Gastroesophageal sphincter (tissue), 4 donors: ENCODE results near the gene MAPT. TPM values are rescaled to one million over a fixed set of nuclear protein-coding genes. Genes with fewer than 3 reads are reported as not detected.

Source experiments
- ATAC-seq: fragments of 150-250 bp; one replicate; pipeline ENCODE4 v1.9.1; 2016; ENCODE audit warnings: mild to moderate bottlenecking, moderate library complexity
- H3K27ac ChIP-seq, 4 donors: fragments of 200-600 bp; sonication (generic) in 3 of 4; 1 replicate in 3 of 4; 2 replicates in 1 of 4; pipeline ENCODE4 v1.5.1; 2016 to 2019
- H3K27me3 ChIP-seq: fragments of 200-600 bp; sonication (generic); one replicate; pipeline ENCODE4 v1.5.1; 2019
- H3K36me3 ChIP-seq, 2 donors: fragments of 200-600 bp; sonication (generic); one replicate each; pipeline ENCODE4 v1.5.1; 2019; ENCODE audit warnings: control low read depth in 1 of 2
- H3K4me1 ChIP-seq, 3 donors: fragments of 200-600 bp; sonication (generic); 1 replicate in 2 of 3; 2 replicates in 1 of 3; pipeline ENCODE4 v1.5.1; 2016 to 2019; ENCODE audit warnings: control low read depth in 2 of 3
- H3K4me3 ChIP-seq, 2 donors: fragments of 200-600 bp; sonication (generic); one replicate each; pipeline ENCODE4 v1.5.1; 2019; ENCODE audit warnings: mild to moderate bottlenecking in 1 of 2, moderate library complexity in 1 of 2
- H3K9me3 ChIP-seq, 3 donors: fragments of 200-600 bp; sonication (generic); one replicate each; pipeline ENCODE4 v1.5.1; 2017 to 2019; ENCODE audit warnings: control low read depth in 2 of 3
- CTCF ChIP-seq, 4 experiments: fragments of 200-600 bp in 2 of 4; fragments of 450-650 bp in 2 of 4; sonication (generic) in 1 of 4; IDR thresholded peaks; one replicate each; pipeline ENCODE4 v1.5.1; 2017 to 2019; ENCODE audit warnings: antibody characterized with exemption in 4 of 4, mild to moderate bottlenecking in 2 of 4, moderate library complexity in 2 of 4
- EP300 ChIP-seq: sonication (generic); formaldehyde crosslinking; IDR thresholded peaks from one replicate; pipeline ENCODE4 v1.6.1; 2017; ENCODE audit warnings: antibody characterized with exemption, mild to moderate bottlenecking
- POLR2A ChIP-seq, 2 donors: fragments of 450-650 bp; IDR thresholded peaks; one replicate each; pipeline ENCODE4 v1.6.1; 2017; ENCODE audit warnings: antibody characterized with exemption in 2 of 2, mild to moderate bottlenecking in 2 of 2, moderate library complexity in 1 of 2
- POLR2AphosphoS5 ChIP-seq: sonication (generic); formaldehyde crosslinking; IDR thresholded peaks from one replicate; pipeline ENCODE4 v1.6.1; 2017; ENCODE audit warnings: antibody characterized with exemption
- WGBS, 2 donors: methylation state at CpG; one replicate each; pipeline ENCODE4 v1.1.5; 2018; ENCODE audit warnings: low coverage in 1 of 2; 5-methylcytosine and 5-hydroxymethylcytosine counted together
- total RNA-seq, 4 donors: library from RNA; depleted of rRNA; stranded (reverse); fragments of >200 nt; gene quantifications; one replicate each; pipeline ENCODE4 v1.1.0, GENCODE V29; 2016

Gene MAPT
- total RNA-seq, 4 donors from 2014 or later = 3.4 to 12.2 (median 8.5) TPM

GRCh38 chr17:45950888-45951287 is 56.5 kb downstream of the MAPT start:
- no peak for ATAC-seq

GRCh38 chr17:45951403-45951802 is 57.0 kb downstream of the MAPT start:
- TF ChIP-seq POLR2AphosphoS5 (no peak), CTCF (IDR thresholded peaks at IDR 0.05) (no peak), EP300 (no peak), POLR2A (IDR thresholded peaks at IDR 0.05) (no peak)

More at GRCh38 chr17:45950888-45951287, 56.5 kb downstream of the MAPT start:
- no peaks in the 10 kb centered on the region for H3K9me3 ChIP-seq
- H3K27ac ChIP-seq = no peak overlapping the region
- H3K27me3 ChIP-seq = peaks cover 27% of the 10 kb centered on the region
- no peaks in the 10 kb centered on the region for H3K36me3 ChIP-seq
- peaks cover 0 to 22% (median 5%) of the 10 kb centered on the region in 3 donors for H3K4me1 ChIP-seq
- no peak overlapping the region for H3K4me3 ChIP-seq
- TF ChIP-seq CTCF (IDR thresholded peaks at IDR 0.05) (no peak), POLR2AphosphoS5 (no peak), EP300 (no peak), POLR2A (IDR thresholded peaks at IDR 0.05) (no peak)
- WGBS, 2 donors = 53 to 96% methylated on average over 4 of the region's 8 CpGs

DNA sequence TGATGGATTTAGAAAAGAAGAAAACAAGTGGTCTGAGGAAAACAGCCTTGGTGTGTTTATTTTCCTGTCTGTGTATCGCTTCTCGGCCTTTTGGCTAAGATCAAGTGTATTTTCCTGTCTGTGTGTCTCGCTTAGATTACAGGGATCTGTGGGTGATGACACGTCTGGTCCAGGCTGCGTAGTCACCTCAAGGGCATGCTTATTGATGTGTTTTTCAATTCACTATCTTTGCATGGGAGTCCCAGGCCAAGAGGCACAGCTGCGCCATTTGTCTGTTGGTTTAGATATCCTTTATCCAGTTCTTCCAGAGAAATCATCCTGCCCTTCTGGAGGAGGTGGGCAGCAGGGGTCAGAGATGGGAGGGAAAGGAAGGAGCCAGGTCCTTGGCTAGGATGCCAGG is 57.6 kb downstream of the MAPT start:
- peaks cover 27% of the 10 kb centered on the region for H3K27me3 ChIP-seq
- no peak overlapping the region for H3K27ac ChIP-seq
- no peak overlapping the region for H3K4me3 ChIP-seq
- WGBS, 2 donors = 71 to 83% methylated on average over 4 to 6 of the region's 6 CpGs
- H3K4me1 ChIP-seq = peaks cover 0 to 19% (median 5%) of the 10 kb centered on the region in 3 donors
- H3K36me3 ChIP-seq = no peaks in the 10 kb centered on the region
- H3K9me3 ChIP-seq = no peaks in the 10 kb centered on the region
- no peak for ATAC-seq
- TF ChIP-seq CTCF (IDR thresholded peaks at IDR 0.05) = no peak
- no peak for TF ChIP-seq POLR2AphosphoS5
- no peak for TF ChIP-seq POLR2A (IDR thresholded peaks at IDR 0.05)
- no peak for TF ChIP-seq EP300

More at GRCh38 chr17:45951403-45951802, 57.0 kb downstream of the MAPT start:
- Histone ChIP-seq H3K27me3 (peaks cover 27% of the 10 kb centered on the region), H3K4me3 (no peak overlapping the region), H3K4me1 (peaks cover 0 to 22% (median 5%) of the 10 kb centered on the region in 3 donors), H3K36me3 (no peaks in the 10 kb centered on the region), H3K9me3 (no peaks in the 10 kb centered on the region), H3K27ac (no peak overlapping the region)
- 53 to 62% methylated on average over 7 to 8 of the region's 10 CpGs for WGBS, 2 donors
- ATAC-seq = no peak

DNA sequence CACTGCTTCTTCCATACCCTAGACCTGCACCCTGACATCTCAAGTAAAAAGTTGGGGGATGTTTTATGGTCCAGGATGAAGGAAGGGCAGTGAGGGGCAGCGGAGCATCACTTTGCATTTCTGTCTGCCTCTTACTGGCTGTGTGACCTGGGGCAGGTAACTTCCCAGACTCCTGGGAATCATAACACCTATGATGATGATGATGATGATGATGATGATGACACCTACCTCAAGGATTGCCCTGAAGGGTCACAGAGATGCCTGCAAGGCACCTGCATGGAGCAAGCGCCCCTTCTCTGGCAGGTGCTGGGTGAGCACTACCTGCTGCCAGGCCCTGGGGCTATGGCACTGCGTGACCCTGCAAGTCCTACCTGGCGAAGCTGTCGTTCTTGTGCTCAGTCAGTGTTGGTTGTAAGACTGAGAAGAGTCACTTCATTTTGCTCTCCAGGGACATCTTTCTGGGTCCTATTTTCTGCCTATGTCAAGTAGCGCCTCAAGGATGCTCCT is 58.5 kb downstream of the MAPT start:
- ATAC-seq = no peak
- WGBS, 2 donors = 100% methylated on average over 1 of the region's 6 CpGs

More for the DNA sequence above, 58.5 kb downstream of the MAPT start:
- H3K36me3 ChIP-seq = no peaks in the 10 kb centered on the region
- TF ChIP-seq CTCF (IDR thresholded peaks at IDR 0.05) = no peak
- no peak for TF ChIP-seq EP300
- TF ChIP-seq POLR2A (IDR thresholded peaks at IDR 0.05) = no peak
- no peak for TF ChIP-seq POLR2AphosphoS5
- H3K4me1 ChIP-seq = peaks cover 0 to 16% (median 5%) of the 10 kb centered on the region in 3 donors
- H3K4me3 ChIP-seq = no peak overlapping the region
- H3K27ac ChIP-seq = no peak overlapping the region
- H3K9me3 ChIP-seq = no peaks in the 10 kb centered on the region
- peaks cover 27% of the 10 kb centered on the region for H3K27me3 ChIP-seq
